GM08714 (cell line): ENCODE results near the gene FAM3A.
A peak's percentile ranks its signal among the peaks of the same experiment; 100 is the strongest.
"Not testable (repeated sequence)": the region's sequence is repeated elsewhere in the genome, so short reads cannot be mapped to it uniquely, and the experiment has no call there.

Source experiments
- H3K4me3 ChIP-seq: fragments of 200-500 bp; sonication (Bioruptor generic); 2 replicates; pipeline ENCODE4 v1.5.1; 2014; ENCODE audit warnings: mild to moderate bottlenecking, low read length, inconsistent platforms
- ZNF274 ChIP-seq: IDR thresholded peaks from 2 replicates; pipeline ENCODE4 v1.6.1; 2012; ENCODE audit warnings: mild to moderate bottlenecking, low read depth, low read length

Gene FAM3A

GRCh38 chrX:154515966-154516655 is at the start of gene FAM3A:
FAM3A (minus strand) TSS chrX:154516232; CDS start chrX:154515772, 460 bp downstream.
- TF ChIP-seq ZNF274, result no peak
- H3K4me3 ChIP-seq, result peak within 1 kb of the TSS; percentile 73

GRCh38 chrX:154562295-154562694 is 46.3 kb upstream of the FAM3A start:
- H3K4me3 ChIP-seq, result not testable (repeated sequence)

DNA sequence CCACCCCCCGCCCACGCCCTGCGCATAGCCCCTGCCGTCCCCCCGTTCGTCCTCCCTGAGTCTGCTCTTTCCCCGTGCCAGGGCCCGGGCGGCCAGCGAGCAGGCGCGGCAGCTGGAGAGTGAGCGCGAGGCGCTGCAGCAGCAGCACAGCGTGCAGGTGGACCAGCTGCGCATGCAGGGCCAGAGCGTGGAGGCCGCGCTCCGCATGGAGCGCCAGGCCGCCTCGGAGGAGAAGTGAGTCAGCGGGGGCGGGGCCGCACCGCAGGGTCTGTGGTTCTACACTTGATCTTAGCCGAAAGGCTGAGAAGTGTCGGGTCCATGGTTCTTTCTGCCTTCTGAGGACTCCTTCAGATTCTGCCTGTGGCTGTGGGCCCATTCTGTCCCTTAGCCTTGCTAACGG is 44.3 kb upstream of the FAM3A start:
- H3K4me3 ChIP-seq, result not testable (repeated sequence)

DNA sequence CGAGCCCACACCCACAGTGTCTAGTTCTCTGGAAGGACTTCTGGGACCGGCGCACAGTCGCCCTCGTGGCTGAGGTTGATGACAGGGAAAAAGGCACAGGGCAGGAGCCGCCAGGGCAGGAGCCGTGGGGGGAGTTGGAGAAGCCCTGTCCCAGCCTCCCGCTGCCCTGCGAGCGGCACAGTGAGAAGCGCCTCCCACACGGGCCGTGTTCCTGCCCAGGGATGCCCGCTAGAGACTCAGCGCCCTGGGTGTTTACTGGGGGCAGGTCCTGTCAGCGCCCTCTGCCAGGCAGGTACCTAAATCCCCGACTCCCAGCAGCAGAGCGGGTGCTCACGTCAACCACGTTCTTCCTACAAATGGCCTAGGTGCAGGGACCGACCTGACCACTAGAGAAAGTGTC is 42.9 kb upstream of the FAM3A start:
- not testable (repeated sequence) for H3K4me3 ChIP-seq

DNA sequence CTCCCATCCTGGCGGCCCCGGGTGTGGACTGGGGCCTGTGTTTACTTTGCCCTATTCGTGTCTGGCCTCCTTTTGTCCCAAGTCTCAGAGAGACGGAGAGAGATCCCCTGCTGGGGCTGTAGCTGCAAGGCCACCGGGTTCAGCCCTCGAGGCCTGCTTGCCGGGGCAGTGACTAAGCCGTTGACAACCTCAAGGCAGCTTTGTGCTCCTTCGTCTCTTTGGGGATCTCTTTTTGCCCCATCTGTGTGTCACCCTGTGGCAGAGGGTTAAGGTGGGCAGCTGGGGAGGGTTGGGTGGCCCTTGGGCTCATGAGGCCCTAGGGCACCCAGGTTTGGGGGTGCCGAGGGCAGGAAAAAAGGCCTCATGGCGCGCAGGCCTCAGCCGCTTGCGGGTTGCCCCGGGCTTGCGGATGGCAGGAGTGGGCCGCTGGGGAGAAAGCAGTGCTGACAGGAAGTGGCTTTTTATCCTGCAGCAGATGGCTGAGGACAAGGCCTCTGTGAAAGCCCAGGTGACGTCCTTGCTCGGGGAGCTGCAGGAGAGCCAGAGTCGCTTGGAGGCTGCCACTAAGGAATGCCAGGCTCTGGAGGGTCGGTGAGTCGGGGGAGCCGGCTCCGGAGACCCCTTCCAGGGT is 42.1 kb upstream of the FAM3A start:
- H3K4me3 ChIP-seq, result not testable (repeated sequence)

GRCh38 chrX:154552112-154552806 is 36.2 kb upstream of the FAM3A start:
- H3K4me3 ChIP-seq, result not testable (repeated sequence)

DNA sequence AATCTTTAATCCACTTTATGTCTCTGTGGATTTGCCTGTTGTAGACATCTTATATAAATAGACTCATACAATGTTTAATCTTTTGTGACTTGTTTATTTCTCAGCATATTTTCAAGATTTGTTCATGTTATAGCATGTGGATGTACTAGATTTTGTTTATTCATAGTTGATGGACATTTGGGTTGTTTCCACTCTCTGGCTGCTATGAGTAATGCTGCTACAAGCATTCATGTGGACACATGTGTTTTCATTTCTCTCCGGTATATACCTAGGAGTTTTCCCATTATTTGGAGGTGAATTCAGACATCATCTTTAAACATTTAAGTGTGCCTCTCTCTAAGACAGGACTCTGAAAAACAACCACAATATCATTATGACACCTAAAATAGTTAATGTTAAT is 33.7 kb upstream of the FAM3A start:
- TF ChIP-seq ZNF274, result no peak
- no peak overlapping the region for H3K4me3 ChIP-seq

- no peak for TF ChIP-seq ZNF274
Measured at GRCh38 chrX:154548028-154548316, 31.9 kb upstream of the FAM3A start.

GRCh38 chrX:154547245-154548027 is 31.4 kb upstream of the FAM3A start, which contains the start of gene IKBKG:
IKBKG (plus strand) TSS chrX:154547620; CDS start chrX:154552003, 4,383 bp downstream.
- H3K4me3 ChIP-seq, result peak within 1 kb of the TSS; percentile 99
- TF ChIP-seq ZNF274, result no peak

More at GRCh38 chrX:154548028-154548316, 31.9 kb upstream of the FAM3A start:
- H3K4me3 ChIP-seq, result peak overlapping the region; percentile 99

DNA sequence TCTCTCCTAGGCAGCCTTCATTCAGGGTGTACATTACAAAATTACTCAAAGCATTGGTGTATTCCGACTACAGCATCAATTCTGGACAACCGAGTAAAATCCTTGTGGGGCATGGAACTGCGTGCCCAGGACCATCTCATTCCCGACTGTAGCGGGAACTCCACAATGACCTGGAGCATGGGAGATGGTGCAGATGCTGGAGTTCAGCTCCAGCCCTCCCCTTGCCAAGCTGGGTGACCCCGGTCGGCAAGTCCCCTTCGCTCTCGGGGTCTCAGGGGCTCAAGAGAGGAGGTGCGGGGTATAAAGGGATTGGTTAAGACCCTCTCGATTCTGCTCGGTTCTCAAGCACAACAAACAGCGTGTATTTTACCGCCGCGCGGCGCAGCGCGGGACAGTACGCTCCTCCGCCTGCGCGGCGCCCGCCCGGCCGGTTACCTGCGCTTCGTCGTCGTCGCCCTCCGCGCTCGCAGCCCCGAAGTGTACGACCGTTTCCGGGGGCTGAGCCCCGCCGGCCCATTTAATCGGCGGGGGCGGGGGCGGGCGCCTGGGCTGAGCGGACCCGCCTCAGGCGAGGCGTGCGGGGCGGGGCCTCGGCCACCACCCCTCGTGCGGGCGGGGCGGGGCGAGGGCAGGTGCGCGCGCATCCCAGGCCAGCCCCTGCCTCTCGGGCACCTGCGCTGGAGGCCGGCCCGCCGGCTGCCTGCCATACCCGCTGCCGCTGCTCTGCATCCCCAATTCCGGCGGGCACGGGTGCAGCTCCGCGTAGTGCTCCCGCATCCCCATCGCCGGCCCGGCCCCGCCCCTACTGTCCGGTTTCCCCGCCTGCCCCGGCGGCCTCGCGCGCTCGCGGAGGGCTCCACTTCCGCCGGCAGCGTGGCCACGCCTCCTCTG is 30.6 kb upstream of the FAM3A start, which contains the start of gene G6PD:
Gene G6PD, minus strand, starts transcription at position 493 of the 891 bp plus-strand sequence. CDS start 691 bp downstream, outside the sequence.
- peak within 1 kb of the TSS; percentile 99 for H3K4me3 ChIP-seq
- TF ChIP-seq ZNF274, result no peak

- H3K4me3 ChIP-seq, result peak overlapping the region; percentile 67; the same call in 1 of the 2 replicates
- no peak for TF ChIP-seq ZNF274
Measured at GRCh38 chrX:154545673-154546274, 29.7 kb upstream of the FAM3A start.

DNA sequence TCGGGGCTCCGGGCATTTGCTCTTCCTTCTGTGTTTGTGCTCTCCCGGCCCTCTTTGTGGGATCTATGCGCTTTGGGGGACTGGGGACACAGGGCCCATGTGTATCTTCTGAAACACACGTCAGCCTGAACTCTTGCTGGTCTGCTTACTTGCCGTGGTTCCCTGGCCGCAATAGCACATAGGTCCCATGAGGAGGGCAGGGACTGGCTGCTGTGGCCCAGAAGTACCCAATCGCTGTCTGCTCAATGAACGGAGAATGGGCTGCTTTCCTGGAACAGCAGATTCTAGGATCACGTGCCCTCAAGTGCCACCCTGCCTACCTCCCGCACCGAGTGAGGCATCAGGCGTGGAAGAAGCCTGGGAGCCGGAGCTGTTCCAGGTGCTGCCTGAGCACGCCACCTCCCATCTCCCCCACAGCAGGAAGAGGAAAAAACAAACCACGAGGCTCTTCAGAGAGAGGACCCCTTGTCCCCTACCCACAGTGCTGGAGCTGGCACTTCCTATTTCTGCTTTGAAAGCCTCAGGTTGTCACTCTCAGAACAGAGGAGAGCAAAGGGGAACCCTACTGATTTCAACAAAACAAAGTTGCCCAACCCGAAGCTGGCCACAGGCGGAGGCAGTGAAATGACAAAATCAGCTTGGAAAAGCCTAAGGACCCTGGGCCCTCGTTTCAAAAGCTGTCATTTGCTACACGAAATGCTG is 26.8 kb upstream of the FAM3A start:
- no peak for TF ChIP-seq ZNF274
- H3K4me3 ChIP-seq, result no peak overlapping the region
